H9 (cell line): Measurements from ENCODE around the gene RCAN2. TPM values are rescaled to one million over a fixed set of nuclear protein-coding genes. Genes with fewer than 3 reads are reported as not detected.

Experiments
- DNase-seq: peaks from one replicate; pipeline ENCODE4 v3.0.0-alpha.2; 2017
- H2AFZ ChIP-seq: one replicate; pipeline ENCODE4 v1.6.1; 2013; ENCODE audit warnings: mild to moderate bottlenecking, low read length, control low read depth, moderate library complexity
- H2AK5ac ChIP-seq: 2 replicates; pipeline ENCODE4 v1.6.1; 2013; ENCODE audit warnings: low read length, control low read depth, mixed read lengths; ENCODE audit not compliant: insufficient read length
- H2BK120ac ChIP-seq: one replicate; pipeline ENCODE4 v1.6.1; 2013; ENCODE audit warnings: low read depth, mild to moderate bottlenecking, low read length, control low read depth, inconsistent platforms; ENCODE audit not compliant: poor library complexity, severe bottlenecking
- H2BK12ac ChIP-seq: 2 replicates; pipeline ENCODE4 v1.6.1; 2013; ENCODE audit warnings: low read length, control low read depth, mixed read lengths, low read depth; ENCODE audit not compliant: insufficient read length
- H2BK15ac ChIP-seq: 2 replicates; pipeline ENCODE4 v1.6.1; 2013; ENCODE audit warnings: low read depth, low read length, control low read depth
- H2BK20ac ChIP-seq: one replicate; pipeline ENCODE4 v1.6.1; 2013; ENCODE audit warnings: low read depth, mild to moderate bottlenecking, low read length, control low read depth, inconsistent platforms; ENCODE audit not compliant: poor library complexity, severe bottlenecking
- H2BK5ac ChIP-seq: 2 replicates; pipeline ENCODE4 v1.6.1; 2013; ENCODE audit warnings: low read length, control low read depth, mixed read lengths; ENCODE audit not compliant: insufficient read length
- H3K14ac ChIP-seq: 2 replicates; pipeline ENCODE4 v1.6.1; 2013; ENCODE audit warnings: low read length, control low read depth; ENCODE audit not compliant: insufficient read depth
- H3K18ac ChIP-seq: 2 replicates; pipeline ENCODE4 v1.6.1; 2013; ENCODE audit warnings: low read depth, mild to moderate bottlenecking, mixed read lengths, low read length, control low read depth; ENCODE audit not compliant: insufficient read length
- H3K23ac ChIP-seq: 2 replicates; pipeline ENCODE4 v1.6.1; 2013; ENCODE audit warnings: low read length, control low read depth, mixed read lengths, low read depth; ENCODE audit not compliant: insufficient read length
- H3K23me2 ChIP-seq: 2 replicates; pipeline ENCODE4 v1.6.1; 2013; ENCODE audit warnings: low read depth, mild to moderate bottlenecking, mixed read lengths, low read length, control low read depth; ENCODE audit not compliant: insufficient read length, poor library complexity, severe bottlenecking
- H3K27ac ChIP-seq: 2 replicates; pipeline ENCODE4 v1.5.1; 2013; ENCODE audit warnings: low read length, control low read depth, mixed read lengths, low read depth; ENCODE audit not compliant: insufficient read length
- H3K27me3 ChIP-seq: 2 replicates; pipeline ENCODE4 v1.6.1; 2013; ENCODE audit warnings: low read length, control low read depth, inconsistent platforms; ENCODE audit not compliant: insufficient read depth
- H3K4ac ChIP-seq: 2 replicates; pipeline ENCODE4 v1.6.1; 2013; ENCODE audit warnings: low read depth, mild to moderate bottlenecking, control low read depth, inconsistent platforms, low read length, moderate library complexity
- H3K4me1 ChIP-seq: 2 replicates; pipeline ENCODE4 v1.6.1; 2013; ENCODE audit warnings: low read length, control low read depth, inconsistent platforms; ENCODE audit not compliant: insufficient read depth
- H3K4me2 ChIP-seq: 2 replicates; pipeline ENCODE4 v1.6.1; 2013; ENCODE audit warnings: low read length, control low read depth, mixed read lengths; ENCODE audit not compliant: insufficient read length, insufficient read depth
- H3K56ac ChIP-seq: 2 replicates; pipeline ENCODE4 v1.6.1; 2013; ENCODE audit warnings: low read depth, mild to moderate bottlenecking, mixed read lengths, low read length, control low read depth; ENCODE audit not compliant: insufficient read length
- H3K79me1 ChIP-seq: 2 replicates; pipeline ENCODE4 v1.6.1; 2013; ENCODE audit warnings: low read depth, mild to moderate bottlenecking, moderate library complexity, low read length, control low read depth, inconsistent platforms; ENCODE audit not compliant: insufficient read depth, poor library complexity, severe bottlenecking
- H3K79me2 ChIP-seq: 2 replicates; pipeline ENCODE4 v1.6.1; 2013; ENCODE audit warnings: low read length, control low read depth, inconsistent platforms; ENCODE audit not compliant: insufficient read depth
- H3K9ac ChIP-seq: 2 replicates; pipeline ENCODE4 v1.6.1; 2013; ENCODE audit warnings: low read length, control low read depth, mixed read lengths; ENCODE audit not compliant: insufficient read length; ENCODE audit errors: extremely low read depth
- H3K9me3 ChIP-seq: one replicate; pipeline ENCODE4 v1.6.1; 2013; ENCODE audit warnings: low read depth, low read length, inconsistent platforms; ENCODE audit not compliant: control insufficient read depth
- H3T11ph ChIP-seq: one replicate; pipeline ENCODE4 v1.6.1; 2013; ENCODE audit warnings: mild to moderate bottlenecking, low read length, control low read depth, inconsistent platforms
- H4K20me1 ChIP-seq: one replicate; pipeline ENCODE4 v1.6.1; 2013; ENCODE audit not compliant: control insufficient read depth, insufficient read length, insufficient read depth
- H4K5ac ChIP-seq: 2 replicates; pipeline ENCODE4 v1.6.1; 2013; ENCODE audit warnings: low read depth, mild to moderate bottlenecking, mixed read lengths, low read length, control low read depth; ENCODE audit not compliant: insufficient read length
- H4K8ac ChIP-seq: replicated peaks from 2 replicates; pipeline ENCODE4 v1.6.1; 2013; ENCODE audit warnings: low read length, control low read depth, mixed read lengths, low read depth; ENCODE audit not compliant: insufficient read length
- H4K91ac ChIP-seq: 2 replicates; pipeline ENCODE4 v1.6.1; 2013; ENCODE audit warnings: low read depth, mild to moderate bottlenecking, moderate library complexity, mixed read lengths, low read length, control low read depth; ENCODE audit not compliant: insufficient read length
- H3K27ac Mint-ChIP-seq, 3 experiments: 2 replicates in 2 of 3; 3 replicates in 1 of 3; pipeline ENCODE4 v1.8.0; 2020 to 2021; ENCODE audit warnings: mixed read lengths in 3 of 3, mild to moderate bottlenecking in 1 of 3, moderate library complexity in 1 of 3
- H3K27me3 Mint-ChIP-seq: 2 replicates; pipeline ENCODE4 v1.8.0; 2021; ENCODE audit warnings: low read depth, mild to moderate bottlenecking, moderate library complexity, mixed read lengths
- H3K36me3 Mint-ChIP-seq, 3 experiments: 2 replicates in 2 of 3; 3 replicates in 1 of 3; pipeline ENCODE4 v1.8.0; 2020 to 2021; ENCODE audit warnings: low read depth in 3 of 3, mixed read lengths in 3 of 3; ENCODE audit not compliant: insufficient read depth in 1 of 3
- H3K4me1 Mint-ChIP-seq, 2 experiments: 2 replicates each; pipeline ENCODE4 v1.8.0; 2020; ENCODE audit warnings: mixed read lengths in 2 of 2
- H3K4me3 Mint-ChIP-seq, 2 experiments: 2 replicates in 1 of 2; 3 replicates in 1 of 2; pipeline ENCODE4 v1.8.0; 2020 to 2021; ENCODE audit warnings: mild to moderate bottlenecking in 2 of 2, mixed read lengths in 2 of 2, moderate library complexity in 1 of 2
- H3K9me3 Mint-ChIP-seq, 2 experiments: 2 replicates in 1 of 2; 3 replicates in 1 of 2; pipeline ENCODE4 v1.8.0; 2020; ENCODE audit warnings: mild to moderate bottlenecking in 2 of 2, mixed read lengths in 2 of 2, moderate library complexity in 1 of 2
- WGBS: extraction: QIAGEN DNeasy Blood & Tissue Kit; methylation state at CpG from one replicate; pipeline ENCODE4 v1.1.7; 2013; ENCODE audit warnings: missing lambda C conversion rate, low lambda C conversion rate, mixed read lengths; ENCODE audit not compliant: insufficient read length; ENCODE audit errors: extremely low coverage; 5-methylcytosine and 5-hydroxymethylcytosine counted together
- total RNA-seq: library from RNA; stranded (reverse); gene quantifications from 2 replicates; pipeline ENCODE4 v1.2.1, GENCODE V29; 2021
- TF ChIP-seq, protein P1 (sequence below): fragments of 200-600 bp; sonication (generic); conservative IDR thresholded peaks from 3 replicates; pipeline ENCODE4 v1.8.0; 2021; ENCODE audit warnings: antibody characterized with exemption, mild to moderate bottlenecking

RCAN2 gene
- total RNA-seq, 1 experiment from 2014 or later, result 3.0 TPM

GRCh38 chr6:46502486-46503119 lies 11.4 kb upstream of the RCAN2 start:
- no CpG with 5 or more reads among the region's 2 CpGs for WGBS
- Histone ChIP-seq H2BK15ac (no peak overlapping the region), H3K23ac (no peak overlapping the region), H3K9ac (no peak overlapping the region), H2BK20ac (no peak overlapping the region), H3K79me1 (no peaks in the 10 kb centered on the region), H2BK5ac (no peak overlapping the region), H3K27me3 (no peaks in the 10 kb centered on the region), H3K23me2 (no peaks in the 10 kb centered on the region), H4K20me1 (no peaks in the 10 kb centered on the region), H2AFZ (no peak overlapping the region), H3K4me2 (no peak overlapping the region), H3K9me3 (no peaks in the 10 kb centered on the region), H2AK5ac (no peak overlapping the region), H3K18ac (no peak overlapping the region), H3T11ph (no peak overlapping the region), H3K56ac (no peak overlapping the region), H3K14ac (no peak overlapping the region), H4K91ac (no peak overlapping the region), H2BK120ac (no peak overlapping the region), H3K79me2 (no peaks in the 10 kb centered on the region; the same call in 1 of the 2 replicates), H4K8ac (no peak overlapping the region), H4K5ac (no peak overlapping the region), H2BK12ac (no peak overlapping the region), H3K4ac (no peak overlapping the region), H3K27ac (no peak overlapping the region), H3K4me1 (no peaks in the 10 kb centered on the region)
- H3K27ac Mint-ChIP-seq, result no peak overlapping the region
- no peaks in the 10 kb centered on the region for H3K9me3 Mint-ChIP-seq
- no peaks in the 10 kb centered on the region for H3K36me3 Mint-ChIP-seq
- H3K27me3 Mint-ChIP-seq, result no peaks in the 10 kb centered on the region
- TF ChIP-seq, protein P1, sequence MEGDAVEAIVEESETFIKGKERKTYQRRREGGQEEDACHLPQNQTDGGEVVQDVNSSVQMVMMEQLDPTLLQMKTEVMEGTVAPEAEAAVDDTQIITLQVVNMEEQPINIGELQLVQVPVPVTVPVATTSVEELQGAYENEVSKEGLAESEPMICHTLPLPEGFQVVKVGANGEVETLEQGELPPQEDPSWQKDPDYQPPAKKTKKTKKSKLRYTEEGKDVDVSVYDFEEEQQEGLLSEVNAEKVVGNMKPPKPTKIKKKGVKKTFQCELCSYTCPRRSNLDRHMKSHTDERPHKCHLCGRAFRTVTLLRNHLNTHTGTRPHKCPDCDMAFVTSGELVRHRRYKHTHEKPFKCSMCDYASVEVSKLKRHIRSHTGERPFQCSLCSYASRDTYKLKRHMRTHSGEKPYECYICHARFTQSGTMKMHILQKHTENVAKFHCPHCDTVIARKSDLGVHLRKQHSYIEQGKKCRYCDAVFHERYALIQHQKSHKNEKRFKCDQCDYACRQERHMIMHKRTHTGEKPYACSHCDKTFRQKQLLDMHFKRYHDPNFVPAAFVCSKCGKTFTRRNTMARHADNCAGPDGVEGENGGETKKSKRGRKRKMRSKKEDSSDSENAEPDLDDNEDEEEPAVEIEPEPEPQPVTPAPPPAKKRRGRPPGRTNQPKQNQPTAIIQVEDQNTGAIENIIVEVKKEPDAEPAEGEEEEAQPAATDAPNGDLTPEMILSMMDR, result no peak
- no peak overlapping the region for H3K4me3 Mint-ChIP-seq
- DNase-seq, result no peak
- H3K4me1 Mint-ChIP-seq, result no peaks in the 10 kb centered on the region
